HG02973 (cell line): ENCODE data around the gene BEX2.

Source experiments
- ATAC-seq: cut with Tn5 transposase; IDR thresholded peaks from one replicate; pipeline ENCODE4 v1.9.1; 2021; ENCODE audit warnings: moderate library complexity; ENCODE audit not compliant: unreplicated experiment

Gene BEX2

GRCh38 chrX:103274284-103274683 is 36.5 kb downstream of the BEX2 start:
- ATAC-seq: no peak
